Adipocyte (in vitro differentiated cells): ENCODE data around the gene CEMP1.
"Not testable (repeated sequence)": the region's sequence is repeated elsewhere in the genome, so short reads cannot be mapped to it uniquely, and the experiment has no call there.

Source experiments
- DNase-seq: peaks from one replicate; pipeline ENCODE4 v3.0.0-alpha.2; 2015; ENCODE audit warnings: low read depth
- H3K27me3 ChIP-seq: replicated peaks from 2 replicates; pipeline ENCODE4 v1.7.0; 2013; ENCODE audit warnings: mild to moderate bottlenecking, low read length, moderate library complexity; ENCODE audit not compliant: control insufficient read depth, insufficient read depth
- H3K36me3 ChIP-seq: 2 replicates; pipeline ENCODE4 v1.7.0; 2013; ENCODE audit warnings: low read length, mild to moderate bottlenecking, moderate library complexity; ENCODE audit not compliant: control insufficient read depth, insufficient read depth, severe bottlenecking
- H3K4me1 ChIP-seq: 2 replicates; pipeline ENCODE4 v1.7.0; 2013; ENCODE audit warnings: mild to moderate bottlenecking, low read length, moderate library complexity; ENCODE audit not compliant: control insufficient read depth, insufficient read depth
- H3K4me3 ChIP-seq: 2 replicates; pipeline ENCODE4 v1.7.0; 2013; ENCODE audit warnings: mild to moderate bottlenecking, low read length, moderate library complexity
- H3K9ac ChIP-seq: 2 replicates; pipeline ENCODE4 v1.7.0; 2013; ENCODE audit warnings: mild to moderate bottlenecking, low read length, moderate library complexity
- H3K9me3 ChIP-seq: 2 replicates; pipeline ENCODE4 v1.7.0; 2013; ENCODE audit warnings: mild to moderate bottlenecking, low read length, moderate library complexity; ENCODE audit not compliant: control insufficient read depth

The CEMP1 gene

GRCh38 chr16:2554709-2555425 lies 23.7 kb upstream of the CEMP1 start:
- H3K4me3 ChIP-seq, H3K27me3 ChIP-seq, H3K9me3 ChIP-seq, H3K9ac ChIP-seq, H3K4me1 ChIP-seq, DNase-seq, H3K36me3 ChIP-seq: not testable (repeated sequence)

GRCh38 chr16:2551420-2551889 lies 20.2 kb upstream of the CEMP1 start:
- not testable (repeated sequence) for H3K9ac ChIP-seq, DNase-seq, H3K9me3 ChIP-seq

GRCh38 chr16:2550283-2550878 lies 19.2 kb upstream of the CEMP1 start:
- not testable (repeated sequence) for H3K36me3 ChIP-seq, H3K9ac ChIP-seq, H3K4me3 ChIP-seq, H3K9me3 ChIP-seq, DNase-seq, H3K27me3 ChIP-seq, H3K4me1 ChIP-seq

More at GRCh38 chr16:2551420-2551889, 20.2 kb upstream of the CEMP1 start:
- H3K4me3 ChIP-seq, H3K36me3 ChIP-seq, H3K4me1 ChIP-seq, H3K27me3 ChIP-seq: not testable (repeated sequence)

- not testable (repeated sequence) for H3K9me3 ChIP-seq, H3K4me1 ChIP-seq, H3K36me3 ChIP-seq, H3K4me3 ChIP-seq, H3K9ac ChIP-seq, H3K27me3 ChIP-seq, DNase-seq
Measured at GRCh38 chr16:2543771-2544170, 12.6 kb upstream of the CEMP1 start.

- H3K36me3 ChIP-seq, H3K9me3 ChIP-seq, DNase-seq, H3K9ac ChIP-seq, H3K27me3 ChIP-seq, H3K4me3 ChIP-seq: not testable (repeated sequence)
- H3K4me1 ChIP-seq: peaks cover 15% of the 10 kb centered on the region
Measured at GRCh38 chr16:2541409-2541808, 10.2 kb upstream of the CEMP1 start.

- peaks cover 20% of the 10 kb centered on the region for H3K4me1 ChIP-seq
- not testable (repeated sequence) for H3K4me3 ChIP-seq, H3K27me3 ChIP-seq, H3K9me3 ChIP-seq, DNase-seq, H3K9ac ChIP-seq, H3K36me3 ChIP-seq
Measured at GRCh38 chr16:2540912-2541311, 9.7 kb upstream of the CEMP1 start.

- H3K4me1 ChIP-seq: peaks cover 25% of the 10 kb centered on the region
- H3K36me3 ChIP-seq, H3K9me3 ChIP-seq, DNase-seq, H3K27me3 ChIP-seq: not testable (repeated sequence)
- peak overlapping the region; percentile 77 for H3K4me3 ChIP-seq
- H3K9ac ChIP-seq: peak overlapping the region; percentile 10
Measured at GRCh38 chr16:2539845-2540458, 8.7 kb upstream of the CEMP1 start.

GRCh38 chr16:2539192-2539844 lies 8.1 kb upstream of the CEMP1 start:
- H3K9me3 ChIP-seq, DNase-seq, H3K27me3 ChIP-seq, H3K36me3 ChIP-seq, H3K9ac ChIP-seq: not testable (repeated sequence)
- H3K4me3 ChIP-seq: peak overlapping the region; percentile 77
- peaks cover 25% of the 10 kb centered on the region for H3K4me1 ChIP-seq

GRCh38 chr16:2537451-2538379 lies 6.5 kb upstream of the CEMP1 start, which contains the start of gene PDPK1:
TSS of gene PDPK1 (plus strand) at chr16:2538021. CDS start at chr16:2538113, 92 bp downstream.
- no peaks in the 10 kb centered on the region for H3K9me3 ChIP-seq
- no peaks in the 10 kb centered on the region for H3K36me3 ChIP-seq
- H3K4me3 ChIP-seq: peak within 1 kb of the TSS; percentile 89
- H3K27me3 ChIP-seq: no peaks in the 10 kb centered on the region
- DNase-seq: peak; percentile 98
- peaks cover 28% of the 10 kb centered on the region for H3K4me1 ChIP-seq
- H3K9ac ChIP-seq: peak within 1 kb of the TSS; percentile 88

GRCh38 chr16:2535625-2536013 lies 4.4 kb upstream of the CEMP1 start:
- Histone ChIP-seq H3K9me3 (no peaks in the 10 kb centered on the region), H3K4me1 (peaks cover 36% of the 10 kb centered on the region), H3K4me3 (no peak overlapping the region), H3K36me3 (peaks cover 2% of the 10 kb centered on the region), H3K27me3 (no peaks in the 10 kb centered on the region), H3K9ac (peak overlapping the region; percentile 0)
- no peak for DNase-seq
